ENCODE measurements around the gene ZCCHC7.
"Not testable (repeated sequence)": the region's sequence is repeated elsewhere in the genome, so short reads cannot be mapped to it uniquely, and the experiment has no call there.

Gene ZCCHC7

GRCh38 chr9:37156781-37157356, 36.5 kb downstream of the ZCCHC7 start:
- Histone ChIP-seq H3K36me3 (peaks cover 5% of the 10 kb centered on the region), H3K9me3 (ENCODE audit: severe bottlenecking) (no peaks in the 10 kb centered on the region), H3K4me3 (ENCODE audit: low read depth, low read length) (no peak overlapping the region), H3K27me3 (ENCODE audit: insufficient read depth, low read depth, severe bottlenecking) (no peaks in the 10 kb centered on the region), H3K27ac (no peak overlapping the region)
- DNase-seq: no peak
- TF ChIP-seq CTCF (IDR thresholded peaks at IDR 0.05; ENCODE audit: low read depth, low read length): no peak

GRCh38 chr9:37157726-37158377, 37.5 kb downstream of the ZCCHC7 start:
- no peak for DNase-seq

GRCh38 chr9:37163299-37163698, 42.9 kb downstream of the ZCCHC7 start:
- no peak for DNase-seq
- no peak overlapping the region for H3K4me3 ChIP-seq (ENCODE audit: low read depth, low read length)
- H3K36me3 ChIP-seq: peaks cover 10% of the 10 kb centered on the region
- no peak overlapping the region for H3K27ac ChIP-seq
- no peaks in the 10 kb centered on the region for H3K27me3 ChIP-seq (ENCODE audit: insufficient read depth, low read depth, severe bottlenecking)
- TF ChIP-seq CTCF (IDR thresholded peaks at IDR 0.05; ENCODE audit: low read depth, low read length): no peak
- no peaks in the 10 kb centered on the region for H3K9me3 ChIP-seq (ENCODE audit: severe bottlenecking)

More at GRCh38 chr9:37157726-37158377, 37.5 kb downstream of the ZCCHC7 start:
- Histone ChIP-seq H3K27me3 (ENCODE audit: insufficient read depth, low read depth, severe bottlenecking) (no peaks in the 10 kb centered on the region), H3K4me3 (ENCODE audit: low read depth, low read length) (no peak overlapping the region), H3K36me3 (peaks cover 5% of the 10 kb centered on the region), H3K27ac (no peak overlapping the region), H3K9me3 (ENCODE audit: severe bottlenecking) (no peaks in the 10 kb centered on the region)
- TF ChIP-seq CTCF (IDR thresholded peaks at IDR 0.05; ENCODE audit: low read depth, low read length): no peak

GRCh38 chr9:37164335-37164734, 44.0 kb downstream of the ZCCHC7 start:
- H3K9me3 ChIP-seq (ENCODE audit: severe bottlenecking): not testable (repeated sequence)

GRCh38 chr9:37165644-37166043, 45.3 kb downstream of the ZCCHC7 start:
- Histone ChIP-seq H3K36me3 (0 out of 2 replicates have a peak, but pooled peaks cover 9% of the 10 kb centered on the region), H3K27ac (no peak overlapping the region), H3K4me3 (ENCODE audit: low read depth, low read length) (no peak overlapping the region), H3K9me3 (ENCODE audit: severe bottlenecking) (no peaks in the 10 kb centered on the region), H3K27me3 (ENCODE audit: insufficient read depth, low read depth, severe bottlenecking) (no peaks in the 10 kb centered on the region)
- no peak for TF ChIP-seq CTCF (IDR thresholded peaks at IDR 0.05; ENCODE audit: low read depth, low read length)
- no peak for DNase-seq

More at GRCh38 chr9:37164335-37164734, 44.0 kb downstream of the ZCCHC7 start:
- not testable (repeated sequence) for H3K27me3 ChIP-seq (ENCODE audit: insufficient read depth, low read depth, severe bottlenecking); H3K4me3 ChIP-seq (ENCODE audit: low read depth, low read length); H3K27ac ChIP-seq; DNase-seq
- peaks cover 14% of the 10 kb centered on the region for H3K36me3 ChIP-seq

GRCh38 chr9:37167456-37168047, 47.2 kb downstream of the ZCCHC7 start:
- no peak for TF ChIP-seq CTCF (IDR thresholded peaks at IDR 0.05; ENCODE audit: low read depth, low read length)
- 0 out of 2 replicates have a peak, but pooled peaks cover 9% of the 10 kb centered on the region for H3K36me3 ChIP-seq
- DNase-seq: no peak
- H3K4me3 ChIP-seq (ENCODE audit: low read depth, low read length): no peak overlapping the region
- no peaks in the 10 kb centered on the region for H3K9me3 ChIP-seq (ENCODE audit: severe bottlenecking)
- no peaks in the 10 kb centered on the region for H3K27me3 ChIP-seq (ENCODE audit: insufficient read depth, low read depth, severe bottlenecking)
- H3K27ac ChIP-seq: no peak overlapping the region
